Testis (tissue), 3 donors: ENCODE results near the gene SPC25. TPM values are rescaled to one million over a fixed set of nuclear protein-coding genes. Genes with fewer than 3 reads are reported as not detected.

Source experiments
- DNase-seq: peaks from one replicate; pipeline ENCODE4 v3.0.0-alpha.2; 2019
- H3K27ac ChIP-seq, 2 donors: fragments of 200-600 bp; sonication (generic); one replicate each; pipeline ENCODE4 v1.5.1; 2019
- H3K27me3 ChIP-seq: fragments of 200-600 bp; sonication (generic); one replicate; pipeline ENCODE4 v1.5.1; 2019
- H3K36me3 ChIP-seq: fragments of 200-600 bp; sonication (generic); one replicate; pipeline ENCODE4 v1.5.1; 2017; ENCODE audit warnings: low read depth; ENCODE audit errors: missing control alignments
- H3K4me1 ChIP-seq: fragments of 200-600 bp; sonication (generic); one replicate; pipeline ENCODE4 v1.5.1; 2019
- H3K4me3 ChIP-seq, 2 donors: fragments of 200-600 bp; sonication (generic); one replicate each; pipeline ENCODE4 v1.5.1; 2017 to 2019
- H3K9me3 ChIP-seq: fragments of 200-600 bp; sonication (generic); one replicate; pipeline ENCODE4 v1.5.1; 2017
- CTCF ChIP-seq, 3 experiments: fragments of 450-650 bp in 2 of 3; fragments of 200-600 bp in 1 of 3; sonication (generic) in 1 of 3; IDR thresholded peaks; one replicate each; pipeline ENCODE4 v1.5.1; 2016 to 2019; ENCODE audit warnings: antibody characterized with exemption in 3 of 3, mild to moderate bottlenecking in 2 of 3, moderate library complexity in 1 of 3
- POLR2A ChIP-seq: fragments of 450-650 bp; IDR thresholded peaks from one replicate; pipeline ENCODE4 v1.6.1; 2017; ENCODE audit warnings: antibody characterized with exemption, mild to moderate bottlenecking, moderate library complexity
- WGBS, 2 donors: methylation state at CpG; one replicate each; pipeline ENCODE4 v1.1.5; 2018; 5-methylcytosine and 5-hydroxymethylcytosine counted together
- intact Hi-C: fragments of 100-400 bp; cut with DNase I; formaldehyde crosslinking; loops from one replicate; pipeline ENCODE4 v1.15.1; 2023; ENCODE audit warnings: low total_unique reads
- polyA plus RNA-seq: library from polyadenylated mRNA; stranded (reverse); fragments of 350-450 nt; fragmentation: Illumina TruSeq; extraction: RNeasy Lipid Tissue Mini Kit (QIAGEN cat#74804); gene quantifications from one replicate; pipeline ENCODE4 v1.2.3, GENCODE V29; 2014; ENCODE audit warnings: low read depth, low replicate concordance; ENCODE audit not compliant: insufficient read depth
- total RNA-seq, 2 donors: library from RNA; depleted of rRNA; stranded (reverse); fragments of >200 nt; gene quantifications; one replicate each; pipeline ENCODE4 v1.2.3, GENCODE V29; 2016

SPC25 gene
- total and polyA plus RNA-seq, 3 donors from 2014 or later: 0.99 to 7.3 (median 3.7) TPM

DNA sequence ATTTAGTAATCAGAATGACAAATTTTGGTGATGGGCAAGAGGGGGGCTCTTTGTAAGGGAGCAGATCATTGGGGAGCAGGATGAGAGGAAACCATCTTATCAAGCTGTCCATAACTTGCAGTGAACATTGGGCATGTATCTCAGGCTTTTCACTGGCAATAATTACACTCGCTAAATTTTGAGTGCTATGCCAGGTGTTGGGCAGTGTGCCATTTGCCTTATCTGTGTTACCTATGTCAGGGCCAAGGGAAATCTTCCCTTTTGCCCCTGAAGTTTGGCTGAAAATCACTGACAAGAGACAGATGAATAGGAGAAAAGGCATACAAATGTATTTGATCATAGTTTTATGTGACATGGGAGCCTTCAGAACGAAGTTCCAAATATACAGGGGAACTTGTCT, 48.8 kb downstream of the SPC25 start:
- intact Hi-C loops: no loop called here
- H3K4me3 ChIP-seq: no peak overlapping the region
- H3K9me3 ChIP-seq: no peaks in the 10 kb centered on the region
- DNase-seq: no peak
- no peaks in the 10 kb centered on the region for H3K4me1 ChIP-seq
- H3K27ac ChIP-seq: no peak overlapping the region
- WGBS, 2 donors: 57 to 73% methylated on average over 2 of the region's 2 CpGs
- no peaks in the 10 kb centered on the region for H3K36me3 ChIP-seq
- no peak for TF ChIP-seq POLR2A
- TF ChIP-seq CTCF (IDR thresholded peaks at IDR 0.05): no peak
- H3K27me3 ChIP-seq: no peaks in the 10 kb centered on the region

GRCh38 chr2:168835969-168836368, 54.3 kb downstream of the SPC25 start:
- Histone ChIP-seq H3K9me3 (no peaks in the 10 kb centered on the region), H3K4me1 (peaks cover 4% of the 10 kb centered on the region), H3K27ac (no peak overlapping the region), H3K36me3 (no peaks in the 10 kb centered on the region), H3K27me3 (no peaks in the 10 kb centered on the region), H3K4me3 (no peak overlapping the region)
- no peak for DNase-seq
- no peak for TF ChIP-seq POLR2A
- TF ChIP-seq CTCF (IDR thresholded peaks at IDR 0.05): no peak
- intact Hi-C loops: no loop called here
- 98% methylated on average over 2 of the region's 2 CpGs for WGBS, 2 donors

GRCh38 chr2:168831662-168832061, 58.6 kb downstream of the SPC25 start:
- Histone ChIP-seq H3K4me1 (peaks cover 4% of the 10 kb centered on the region), H3K36me3 (no peaks in the 10 kb centered on the region), H3K4me3 (no peak overlapping the region), H3K27ac (no peak overlapping the region), H3K27me3 (no peaks in the 10 kb centered on the region), H3K9me3 (no peaks in the 10 kb centered on the region)
- TF ChIP-seq CTCF (IDR thresholded peaks at IDR 0.05) (no peak), POLR2A (no peak)
- intact Hi-C loops: no loop called here
- DNase-seq: no peak

DNA sequence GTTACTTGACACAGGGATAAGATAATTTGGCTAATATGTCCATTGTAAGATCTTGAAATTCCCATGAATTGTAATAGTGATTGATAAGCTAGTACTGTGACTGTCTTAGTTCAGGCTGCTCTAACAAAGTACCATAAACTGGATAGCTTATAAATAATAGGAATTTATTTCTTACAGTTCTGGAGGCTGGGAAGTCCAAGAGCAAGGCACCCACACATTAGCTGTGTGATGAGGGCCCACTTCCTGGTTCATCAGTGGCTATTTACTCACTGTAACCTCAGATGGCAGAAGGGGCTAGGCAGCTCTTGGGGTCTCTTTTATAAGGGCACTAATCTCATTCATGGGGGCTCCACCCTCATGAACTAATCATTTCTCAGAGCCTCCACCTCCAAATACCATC, 59.3 kb downstream of the SPC25 start:
- DNase-seq: no peak
- H3K36me3 ChIP-seq: no peaks in the 10 kb centered on the region

More for the DNA sequence above, 59.3 kb downstream of the SPC25 start:
- Histone ChIP-seq H3K27me3 (no peaks in the 10 kb centered on the region), H3K4me3 (no peak overlapping the region), H3K4me1 (peaks cover 4% of the 10 kb centered on the region), H3K9me3 (no peaks in the 10 kb centered on the region), H3K27ac (no peak overlapping the region)
- no peak for TF ChIP-seq POLR2A
- TF ChIP-seq CTCF (IDR thresholded peaks at IDR 0.05): no peak
- intact Hi-C loops: no loop called here
